ENCODE measurements around the gene ACVR1.
"Not testable (repeated sequence)": the region's sequence is repeated elsewhere in the genome, so short reads cannot be mapped to it uniquely, and the experiment has no call there.

The ACVR1 gene

GRCh38 chr2:157830266-157830665, 45.9 kb downstream of the ACVR1 start:
- no peak for DNase-seq (ENCODE audit: low read depth)

GRCh38 chr2:157827377-157827776, 48.8 kb downstream of the ACVR1 start:
- DNase-seq (ENCODE audit: low read depth): no peak

- not testable (repeated sequence) for DNase-seq (ENCODE audit: low read depth)
These were observed 49.5 kb downstream of the ACVR1 start for GRCh38 chr2:157826644-157827043.

- DNase-seq (ENCODE audit: low read depth): no peak
These were observed 50.2 kb downstream of the ACVR1 start for GRCh38 chr2:157825885-157826284.

- no peak for DNase-seq (ENCODE audit: low read depth)
These were observed 53.1 kb downstream of the ACVR1 start for GRCh38 chr2:157822993-157823392.

- DNase-seq (ENCODE audit: low read depth): no peak
These were observed 53.6 kb downstream of the ACVR1 start for GRCh38 chr2:157822533-157822932.

- DNase-seq (ENCODE audit: low read depth): no peak
These were observed 54.5 kb downstream of the ACVR1 start for GRCh38 chr2:157821519-157822131.

- DNase-seq (ENCODE audit: low read depth): no peak
These were observed 55.9 kb downstream of the ACVR1 start for GRCh38 chr2:157820193-157820592.

- DNase-seq (ENCODE audit: low read depth): no peak
These were observed 56.4 kb downstream of the ACVR1 start for GRCh38 chr2:157819761-157820160.

- DNase-seq (ENCODE audit: low read depth): no peak
These were observed 57.9 kb downstream of the ACVR1 start for GRCh38 chr2:157818227-157818626.

- DNase-seq (ENCODE audit: low read depth): no peak
These were observed 60.7 kb downstream of the ACVR1 start for GRCh38 chr2:157815421-157815820.

GRCh38 chr2:157813467-157813866, 62.7 kb downstream of the ACVR1 start:
- DNase-seq (ENCODE audit: low read depth): no peak

GRCh38 chr2:157810037-157810436, 66.1 kb downstream of the ACVR1 start:
- no peak for DNase-seq (ENCODE audit: low read depth)

GRCh38 chr2:157809212-157809611, 66.9 kb downstream of the ACVR1 start:
- DNase-seq (ENCODE audit: low read depth): no peak

GRCh38 chr2:157808421-157808820, 67.7 kb downstream of the ACVR1 start:
- no peak for DNase-seq (ENCODE audit: low read depth)

- no peak for DNase-seq (ENCODE audit: low read depth)
These were observed 69.6 kb downstream of the ACVR1 start for GRCh38 chr2:157806426-157807077.

- DNase-seq (ENCODE audit: low read depth): no peak
These were observed 70.6 kb downstream of the ACVR1 start for GRCh38 chr2:157805519-157805918.

GRCh38 chr2:157804355-157804754, 71.8 kb downstream of the ACVR1 start:
- DNase-seq (ENCODE audit: low read depth): no peak

GRCh38 chr2:157803952-157804351, 72.2 kb downstream of the ACVR1 start:
- DNase-seq (ENCODE audit: low read depth): no peak

GRCh38 chr2:157803476-157803875, 72.7 kb downstream of the ACVR1 start:
- no peak for DNase-seq (ENCODE audit: low read depth)

GRCh38 chr2:157800838-157801495, 75.2 kb downstream of the ACVR1 start:
- no peak for DNase-seq (ENCODE audit: low read depth)

- DNase-seq (ENCODE audit: low read depth): no peak
These were observed 83.0 kb downstream of the ACVR1 start for GRCh38 chr2:157793053-157793612.

Measured in stimulated activated CD4-positive, alpha-beta T cell treated with anti-CD3 and anti-CD28 coated beads, Interleukin-2, amount 100 ng/mL, for 4 hours (primary cell).